Natural killer cell (primary cell): Measurements from ENCODE around the gene METTL26. TPM values are rescaled to one million over a fixed set of nuclear protein-coding genes. Genes with fewer than 3 reads are reported as not detected.
A peak's percentile ranks its signal among the peaks of the same experiment; 100 is the strongest.

Experiments
- ATAC-seq, 3 donors: fragments of 150-1000 bp in 2 of 3; fragments of 200-7000 bp in 1 of 3; cut with Tn5 transposase; 1 replicate in 1 of 3; 2 replicates in 2 of 3; pipeline ENCODE4 v1.10.0; 2021; ENCODE audit warnings: mild to moderate bottlenecking in 2 of 3, moderate library complexity in 2 of 3
- DNase-seq, 2 donors: peaks; one replicate each; pipeline versions ENCODE4 v3.0.0 to v3.0.0-alpha.2; 2013 to 2021; ENCODE audit warnings: mixed read lengths in 1 of 2
- H3K27ac ChIP-seq: one replicate; pipeline ENCODE4 v1.5.1; 2013; ENCODE audit warnings: mild to moderate bottlenecking, low read length
- H3K27me3 ChIP-seq: one replicate; pipeline ENCODE4 v1.6.1; 2013; ENCODE audit warnings: low read length; ENCODE audit not compliant: control insufficient read depth, insufficient read depth
- H3K36me3 ChIP-seq: one replicate; pipeline ENCODE4 v1.6.1; 2013; ENCODE audit warnings: low read length; ENCODE audit not compliant: control insufficient read depth, insufficient read depth
- H3K4me1 ChIP-seq: one replicate; pipeline ENCODE4 v1.6.1; 2013; ENCODE audit warnings: low read length; ENCODE audit not compliant: control insufficient read depth, insufficient read depth
- H3K4me3 ChIP-seq: one replicate; pipeline ENCODE4 v1.5.1; 2013; ENCODE audit warnings: low read length
- H3K9me3 ChIP-seq: one replicate; pipeline ENCODE4 v1.6.1; 2013; ENCODE audit warnings: low read length; ENCODE audit not compliant: control insufficient read depth, insufficient read depth
- H3K27ac Mint-ChIP-seq, 2 donors: one replicate each; pipeline ENCODE4 v1.8.0; 2022; ENCODE audit warnings: mild to moderate bottlenecking in 2 of 2, mixed read lengths in 2 of 2, moderate library complexity in 1 of 2
- H3K27me3 Mint-ChIP-seq, 2 donors: one replicate each; pipeline ENCODE4 v1.8.0; 2022; ENCODE audit warnings: low read depth in 2 of 2, mixed read lengths in 2 of 2
- H3K36me3 Mint-ChIP-seq: one replicate; pipeline ENCODE4 v1.8.0; 2022; ENCODE audit warnings: mixed read lengths
- H3K4me1 Mint-ChIP-seq, 2 donors: one replicate each; pipeline ENCODE4 v1.8.0; 2022; ENCODE audit warnings: mixed read lengths in 2 of 2
- H3K4me3 Mint-ChIP-seq: one replicate; pipeline ENCODE4 v1.8.0; 2022; ENCODE audit warnings: mild to moderate bottlenecking, moderate library complexity, mixed read lengths
- H3K9me3 Mint-ChIP-seq, 2 donors: one replicate each; pipeline ENCODE4 v1.8.0; 2022; ENCODE audit warnings: mixed read lengths in 2 of 2
- CTCF ChIP-seq: fragments of 200-600 bp; IDR thresholded peaks from one replicate; pipeline ENCODE4 v1.8.0; 2022; ENCODE audit warnings: antibody characterized with exemption
- WGBS: methylation state at CpG from one replicate; pipeline ENCODE4 v1.1.7; 2013; ENCODE audit warnings: missing lambda C conversion rate; ENCODE audit not compliant: insufficient coverage; 5-methylcytosine and 5-hydroxymethylcytosine counted together
- intact Hi-C: fragments of 100-400 bp; cut with micrococcal nuclease; formaldehyde crosslinking; loops from one replicate; pipeline ENCODE4 v1.14.2; 2022
- total RNA-seq, 4 donors: library from RNA; stranded (reverse); fragments of 120-200 nt in 1 of 4; gene quantifications; one replicate each; pipeline versions ENCODE4 v1.2.3 to v1.2.4, GENCODE V29; 2013 to 2022

The METTL26 gene
- total RNA-seq, 3 donors from 2014 or later (not counting 1 experiment from before 2014, with no cell fraction given): 33.7 to 36.3 (median 36.1) TPM

- Histone ChIP-seq H3K27ac (no peak overlapping the region), H3K4me1 (peaks cover 27% of the 10 kb centered on the region), H3K9me3 (no peaks in the 10 kb centered on the region), H3K4me3 (no peak overlapping the region), H3K27me3 (no peaks in the 10 kb centered on the region), H3K36me3 (no peaks in the 10 kb centered on the region)
- H3K4me3 Mint-ChIP-seq: no peak overlapping the region
- H3K27me3 Mint-ChIP-seq: no peaks in the 10 kb centered on the region
- H3K36me3 Mint-ChIP-seq: no peaks in the 10 kb centered on the region
- 93% methylated on average over 21 of the region's 21 CpGs for WGBS
- DNase-seq (no peak), ATAC-seq (no peak)
- no peak overlapping the region for H3K27ac Mint-ChIP-seq
- H3K4me1 Mint-ChIP-seq: peaks cover 4 to 15% of the 10 kb centered on the region in 2 donors
- no peak for TF ChIP-seq CTCF
- intact Hi-C loops: loop anchor here (5.0 kb wide), 1 partner anchor 270 kb away; no protein-coding TSS in a partner anchor
- H3K9me3 Mint-ChIP-seq: no peaks in the 10 kb centered on the region
These were observed 26.5 kb upstream of the METTL26 start for GRCh38 chr16:662597-662996.

GRCh38 chr16:662095-662494 is 26.0 kb upstream of the METTL26 start:
- H3K9me3 Mint-ChIP-seq: no peaks in the 10 kb centered on the region
- H3K36me3 Mint-ChIP-seq: no peaks in the 10 kb centered on the region

GRCh38 chr16:661184-661821 is 25.2 kb upstream of the METTL26 start:
- intact Hi-C loops: loop anchor here (5.0 kb wide), 1 partner anchor 269 kb away; no protein-coding TSS in a partner anchor
- H3K36me3 Mint-ChIP-seq: no peaks in the 10 kb centered on the region
- peak overlapping the region; percentile 29 to 59 for H3K27ac Mint-ChIP-seq
- ATAC-seq (peak in 1 of 3 donors; percentile 2), DNase-seq (no peak)
- Histone ChIP-seq H3K27me3 (no peaks in the 10 kb centered on the region), H3K36me3 (no peaks in the 10 kb centered on the region), H3K9me3 (no peaks in the 10 kb centered on the region), H3K4me1 (peaks cover 18% of the 10 kb centered on the region), H3K4me3 (no peak overlapping the region), H3K27ac (peak overlapping the region; percentile 19)
- TF ChIP-seq CTCF: peak; percentile 21
- H3K27me3 Mint-ChIP-seq: no peaks in the 10 kb centered on the region
- H3K9me3 Mint-ChIP-seq: no peaks in the 10 kb centered on the region
- H3K4me3 Mint-ChIP-seq: peak overlapping the region; percentile 53
- 63% methylated on average over 34 of the region's 35 CpGs for WGBS
- peaks cover 4 to 13% of the 10 kb centered on the region in 2 donors for H3K4me1 Mint-ChIP-seq

More at GRCh38 chr16:662095-662494, 26.0 kb upstream of the METTL26 start:
- TF ChIP-seq CTCF: no peak
- Histone ChIP-seq H3K27me3 (no peaks in the 10 kb centered on the region), H3K9me3 (no peaks in the 10 kb centered on the region), H3K27ac (no peak overlapping the region), H3K4me3 (no peak overlapping the region), H3K4me1 (peaks cover 22% of the 10 kb centered on the region), H3K36me3 (no peaks in the 10 kb centered on the region)
- intact Hi-C loops: loop anchor here (5.0 kb wide), 1 partner anchor 270 kb away; no protein-coding TSS in a partner anchor
- H3K27me3 Mint-ChIP-seq: no peaks in the 10 kb centered on the region
- peaks cover 4 to 13% of the 10 kb centered on the region in 2 donors for H3K4me1 Mint-ChIP-seq
- 96% methylated on average over 19 of the region's 19 CpGs for WGBS
- DNase-seq (no peak), ATAC-seq (no peak)
- H3K4me3 Mint-ChIP-seq: no peak overlapping the region
- H3K27ac Mint-ChIP-seq: no peak overlapping the region
